IPS DF 6.9 (cell line): ENCODE data around the gene LRRK1.
"Not testable (repeated sequence)": the region's sequence is repeated elsewhere in the genome, so short reads cannot be mapped to it uniquely, and the experiment has no call there.

Experiments used
- DNase-seq: peaks from one replicate; pipeline ENCODE4 v3.0.0-alpha.2; 2013; ENCODE audit warnings: low read depth, low spot score
- H3K27ac ChIP-seq: one replicate; pipeline ENCODE4 v1.5.1; 2013; ENCODE audit warnings: low read length, control low read depth
- H3K27me3 ChIP-seq: 2 replicates; pipeline ENCODE4 v1.6.1; 2013; ENCODE audit warnings: mild to moderate bottlenecking, low read length; ENCODE audit not compliant: control insufficient read depth, insufficient read depth
- H3K36me3 ChIP-seq: 2 replicates; pipeline ENCODE4 v1.6.1; 2013; ENCODE audit warnings: low read length; ENCODE audit not compliant: control insufficient read depth, insufficient read depth
- H3K4me1 ChIP-seq: 2 replicates; pipeline ENCODE4 v1.6.1; 2013; ENCODE audit warnings: low read length; ENCODE audit not compliant: control insufficient read depth, insufficient read depth
- H3K4me3 ChIP-seq: 2 replicates; pipeline ENCODE4 v1.5.1; 2013; ENCODE audit warnings: mild to moderate bottlenecking, low read length
- H3K9me3 ChIP-seq: 2 replicates; pipeline ENCODE4 v1.6.1; 2013; ENCODE audit warnings: low read length, inconsistent platforms; ENCODE audit not compliant: control insufficient read depth, insufficient read depth
- WGBS: extraction: QIAGEN DNeasy Blood & Tissue Kit; methylation state at CpG from one replicate; pipeline ENCODE4 v1.1.7; 2013; ENCODE audit warnings: mixed read lengths, missing lambda C conversion rate; ENCODE audit not compliant: insufficient read length, insufficient coverage; 5-methylcytosine and 5-hydroxymethylcytosine counted together

LRRK1 gene

DNA sequence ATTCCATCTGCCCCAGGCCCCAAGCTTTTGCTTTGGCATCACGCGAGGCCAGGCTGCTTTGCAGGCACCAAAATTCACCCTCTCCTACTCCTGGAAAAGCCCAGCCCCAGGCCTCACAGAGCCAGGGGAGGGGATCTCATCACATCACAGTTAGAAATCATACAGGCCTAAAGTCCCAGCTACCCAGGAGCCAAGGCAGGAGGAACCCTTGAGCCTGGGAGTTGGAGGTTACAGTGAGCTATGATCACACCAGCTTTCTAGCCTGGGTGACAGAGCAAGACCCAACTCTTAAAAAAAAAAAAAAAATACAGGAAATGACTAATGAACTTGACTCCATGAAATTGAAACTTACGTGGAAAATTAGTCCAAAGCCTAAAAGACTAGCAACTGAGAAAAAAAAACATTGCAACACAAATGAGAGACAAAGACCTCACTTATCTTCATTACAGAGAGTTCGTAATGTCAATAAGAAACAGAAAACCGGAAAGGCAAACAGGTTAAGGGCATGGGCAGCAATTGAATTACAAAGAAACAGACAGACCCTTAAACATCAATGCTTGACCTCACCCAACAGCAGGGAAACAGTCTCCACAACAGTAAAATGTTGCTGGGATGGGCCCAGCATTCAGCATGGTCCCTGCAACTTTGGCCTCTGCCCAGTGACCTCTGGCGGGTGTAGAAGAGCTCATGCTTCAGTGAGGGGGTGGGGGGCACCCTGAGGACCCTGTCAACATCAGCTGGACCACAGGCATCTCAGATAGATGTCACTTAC, 151.5 kb downstream of the LRRK1 start:
- WGBS, result no CpG with 5 or more reads among the region's 6 CpGs
- DNase-seq, result no peak
- H3K4me3 ChIP-seq, result no peak overlapping the region
- no peaks in the 10 kb centered on the region for H3K9me3 ChIP-seq
- peaks cover 24% of the 10 kb centered on the region for H3K4me1 ChIP-seq
- H3K27me3 ChIP-seq, result no peaks in the 10 kb centered on the region
- no peak overlapping the region for H3K27ac ChIP-seq
- H3K36me3 ChIP-seq, result no peaks in the 10 kb centered on the region

DNA sequence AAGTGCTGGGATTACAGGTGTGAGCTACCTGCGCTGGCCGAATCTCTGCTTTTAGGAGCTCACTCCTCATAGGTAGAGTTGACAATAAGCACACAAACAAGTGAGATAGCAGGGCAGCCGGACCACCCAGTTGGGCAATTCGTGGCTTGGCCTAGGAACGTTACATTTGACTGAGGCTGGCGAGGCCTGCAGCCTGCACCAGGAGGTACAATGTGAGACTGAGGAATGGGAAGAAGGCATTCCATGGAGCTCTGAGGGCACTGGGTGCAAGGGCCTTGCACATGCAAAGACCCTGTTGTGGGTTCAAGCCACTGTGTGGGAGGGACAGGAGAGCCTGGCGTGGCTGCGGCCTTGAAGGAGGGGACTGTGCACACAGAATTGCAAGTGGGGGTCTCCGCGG, 152.5 kb downstream of the LRRK1 start:
- H3K27ac ChIP-seq, result no peak overlapping the region
- no peaks in the 10 kb centered on the region for H3K27me3 ChIP-seq
- no peak for DNase-seq
- no peaks in the 10 kb centered on the region for H3K36me3 ChIP-seq
- H3K9me3 ChIP-seq, result no peaks in the 10 kb centered on the region
- no peak overlapping the region for H3K4me3 ChIP-seq
- WGBS, result no CpG with 5 or more reads among the region's 10 CpGs
- peaks cover 24% of the 10 kb centered on the region for H3K4me1 ChIP-seq

DNA sequence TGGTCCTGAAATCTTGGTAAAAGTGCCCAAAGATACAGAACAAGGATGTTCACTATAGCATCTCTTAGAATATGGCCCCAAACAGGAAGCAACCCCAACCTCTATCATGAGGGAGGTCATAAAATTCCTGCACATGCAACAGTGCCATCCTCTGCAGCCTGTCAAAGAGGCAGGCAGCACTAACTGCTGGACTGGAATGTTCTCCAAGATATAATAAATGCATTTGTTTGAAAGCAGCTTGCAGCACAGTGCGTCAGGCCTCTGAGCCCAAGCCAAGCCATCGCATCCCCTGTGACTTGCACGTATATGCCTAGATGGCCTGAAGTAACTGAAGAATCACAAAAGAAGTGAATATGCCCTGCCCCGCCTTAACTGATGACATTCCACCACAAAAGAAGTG, 153.1 kb downstream of the LRRK1 start:
- DNase-seq, H3K27ac ChIP-seq, H3K9me3 ChIP-seq, H3K36me3 ChIP-seq, H3K4me3 ChIP-seq, H3K27me3 ChIP-seq: not testable (repeated sequence)
- peaks cover 20% of the 10 kb centered on the region for H3K4me1 ChIP-seq
- WGBS, result no CpG with 5 or more reads among the region's 4 CpGs

DNA sequence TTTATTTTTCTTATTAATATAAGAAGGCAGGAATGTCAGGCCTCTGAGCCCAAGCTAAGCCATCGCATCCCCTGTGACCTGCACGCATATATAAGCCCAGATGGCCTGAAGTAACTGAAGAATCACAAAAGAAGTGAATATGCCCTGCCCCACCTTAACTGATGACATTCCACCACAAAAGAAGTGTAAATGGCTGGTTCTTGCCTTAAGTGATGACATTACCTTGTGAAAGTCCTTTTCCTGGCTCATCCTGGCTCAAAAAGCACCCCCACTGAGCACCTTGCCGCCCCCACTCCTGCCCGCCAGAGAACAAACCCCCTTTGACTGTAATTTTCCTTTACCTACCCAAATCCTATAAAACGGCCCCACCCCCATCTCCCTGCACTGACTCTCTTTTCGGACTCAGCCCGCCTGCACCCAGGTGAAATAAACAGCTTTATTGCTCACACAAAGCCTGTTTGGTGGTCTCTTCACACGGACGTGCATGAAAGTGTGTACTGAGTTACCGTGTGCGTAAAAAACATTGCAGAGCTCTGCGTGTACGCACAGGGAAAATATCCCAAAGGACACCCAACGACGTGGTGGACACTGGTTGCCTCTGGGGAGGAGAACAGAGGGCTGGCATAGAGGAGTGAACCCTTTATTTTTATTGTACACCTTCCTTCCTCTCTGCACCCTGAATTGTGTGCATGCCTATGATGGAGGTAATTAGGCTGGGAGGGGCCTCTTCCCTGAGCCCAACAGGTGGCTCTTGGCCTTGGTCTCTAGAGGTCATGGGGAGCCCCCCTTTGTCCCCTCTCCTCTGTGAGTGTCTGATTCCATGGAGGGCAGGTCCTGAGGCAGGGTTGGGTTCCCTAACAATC, 158.9 kb downstream of the LRRK1 start:
- H3K27me3 ChIP-seq, H3K4me3 ChIP-seq, DNase-seq, H3K9me3 ChIP-seq, H3K36me3 ChIP-seq, H3K4me1 ChIP-seq: not testable (repeated sequence)
- WGBS, result no CpG with 5 or more reads among the region's 15 CpGs
- H3K27ac ChIP-seq, result peak overlapping the region; percentile 37

DNA sequence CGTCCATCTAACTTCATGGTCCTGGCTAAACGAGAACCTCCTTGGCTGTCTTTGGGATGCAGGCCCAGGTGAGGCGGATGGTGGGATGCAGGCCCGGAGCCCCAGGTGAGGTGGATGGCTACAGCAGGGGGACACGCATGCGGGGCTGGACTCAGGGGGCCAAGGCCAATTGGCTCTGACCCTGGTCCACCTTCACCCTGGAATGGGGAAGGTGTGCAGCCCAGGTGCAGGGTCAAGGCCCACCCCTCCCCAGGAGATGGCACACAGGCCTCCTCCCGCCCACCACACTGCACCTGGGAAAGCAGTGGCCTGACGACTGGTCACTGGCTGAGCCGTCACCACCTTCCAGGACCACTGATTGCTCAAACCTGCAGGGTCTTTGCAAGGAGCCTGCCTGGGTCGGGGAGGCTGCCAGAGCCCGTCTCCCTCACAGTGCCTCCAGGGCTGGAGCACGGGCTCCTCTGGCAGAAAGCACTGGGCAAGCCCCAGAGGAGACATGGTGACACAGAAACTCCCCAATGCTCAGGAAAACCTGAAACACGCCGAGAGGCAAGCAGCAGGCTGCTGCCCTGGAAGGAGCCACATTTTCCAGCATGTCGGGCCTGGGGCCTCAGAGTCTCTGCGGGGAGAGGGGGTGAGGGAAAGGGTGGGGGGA, 159.6 kb downstream of the LRRK1 start:
- Histone ChIP-seq H3K9me3 (no peaks in the 10 kb centered on the region), H3K4me3 (no peak overlapping the region), H3K36me3 (no peaks in the 10 kb centered on the region), H3K27ac (peak overlapping the region; percentile 37), H3K4me1 (peaks cover 8% of the 10 kb centered on the region), H3K27me3 (no peaks in the 10 kb centered on the region)
- WGBS, result no CpG with 5 or more reads among the region's 16 CpGs
- no peak for DNase-seq

DNA sequence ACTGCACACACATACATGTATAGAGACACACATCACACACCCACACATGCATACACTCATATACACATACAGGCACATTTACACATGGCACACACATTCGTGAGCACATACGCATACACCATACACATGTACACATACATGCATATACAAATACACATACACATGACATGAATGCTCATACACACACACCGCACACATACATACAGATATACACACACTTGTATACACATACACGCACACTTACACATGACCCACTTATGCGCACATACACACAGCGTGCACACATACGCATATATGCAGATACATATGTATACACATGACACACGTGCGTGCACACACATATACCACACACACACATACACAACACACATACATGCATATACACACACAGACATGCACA, 162.7 kb downstream of the LRRK1 start:
- peaks cover 8% of the 10 kb centered on the region for H3K4me1 ChIP-seq
- WGBS, result no CpG with 5 or more reads among the region's 9 CpGs
- no peak for DNase-seq
- H3K27me3 ChIP-seq, result no peaks in the 10 kb centered on the region
- no peak overlapping the region for H3K27ac ChIP-seq
- H3K36me3 ChIP-seq, result no peaks in the 10 kb centered on the region
- H3K4me3 ChIP-seq, result no peak overlapping the region
- H3K9me3 ChIP-seq, result no peaks in the 10 kb centered on the region

DNA sequence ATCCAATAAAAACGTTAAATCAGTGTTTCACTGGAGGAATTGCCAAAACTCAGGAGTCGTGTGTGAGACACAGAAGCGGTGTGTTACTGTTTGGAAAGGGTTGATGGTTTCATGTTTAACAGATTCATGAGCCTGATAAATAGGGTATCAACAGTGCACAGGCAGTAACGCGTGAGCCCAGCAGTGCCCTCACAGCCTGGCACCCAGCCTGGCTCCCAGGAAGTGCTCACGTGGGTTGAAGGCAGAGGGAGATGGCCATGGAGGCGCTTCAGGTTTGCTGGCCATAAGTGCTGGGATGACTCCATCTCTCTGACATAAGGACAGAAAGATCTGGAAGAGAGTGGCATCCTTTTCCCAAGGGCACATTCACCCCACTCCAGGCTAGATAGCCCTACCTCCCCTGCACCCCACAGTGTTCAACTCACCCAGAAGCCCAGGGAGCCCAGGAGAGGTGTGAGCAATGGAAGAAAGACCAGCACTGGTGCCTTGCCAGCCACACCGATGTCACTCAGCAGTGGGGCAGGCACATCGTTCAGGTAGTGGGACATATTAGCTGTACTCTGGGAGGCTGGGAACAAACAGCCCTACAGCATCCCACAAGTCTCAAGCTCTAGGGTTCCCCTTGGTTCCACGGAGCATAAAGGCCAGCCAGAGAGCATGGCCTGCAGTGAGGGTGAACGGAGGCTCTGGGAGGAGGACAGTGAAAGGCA, 164.3 kb downstream of the LRRK1 start:
- no peaks in the 10 kb centered on the region for H3K9me3 ChIP-seq
- WGBS, result no CpG with 5 or more reads among the region's 11 CpGs
- H3K4me1 ChIP-seq, result peaks cover 5% of the 10 kb centered on the region
- H3K36me3 ChIP-seq, result no peaks in the 10 kb centered on the region
- no peak overlapping the region for H3K4me3 ChIP-seq
- no peak for DNase-seq
- H3K27ac ChIP-seq, result no peak overlapping the region
- H3K27me3 ChIP-seq, result no peaks in the 10 kb centered on the region

DNA sequence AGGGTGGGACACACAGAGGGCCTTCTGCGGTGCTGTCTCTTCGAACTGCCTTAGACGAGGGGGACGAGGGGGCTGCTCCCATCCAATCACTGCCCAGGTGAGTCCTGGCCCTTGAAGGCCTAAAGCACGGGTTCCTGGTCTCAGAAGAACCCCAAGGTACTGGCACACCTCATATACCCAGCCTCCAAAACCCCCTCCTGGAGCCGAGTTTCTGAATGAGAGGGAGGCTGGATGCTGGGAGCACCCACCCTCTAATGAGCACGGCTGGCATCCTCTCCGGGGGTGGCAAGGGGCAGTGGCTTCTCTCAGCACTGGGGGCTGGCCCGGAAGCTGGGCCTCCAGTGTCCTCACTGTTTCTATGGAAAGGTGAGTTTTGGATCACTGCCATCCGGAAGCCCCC, 165.6 kb downstream of the LRRK1 start:
- no peaks in the 10 kb centered on the region for H3K9me3 ChIP-seq
- WGBS, result no CpG with 5 or more reads among the region's 10 CpGs
- no peak overlapping the region for H3K4me3 ChIP-seq
- no peaks in the 10 kb centered on the region; the same call in 1 of the 2 replicates for H3K4me1 ChIP-seq
- no peak overlapping the region for H3K27ac ChIP-seq
- DNase-seq, result no peak
- no peaks in the 10 kb centered on the region for H3K36me3 ChIP-seq
- no peaks in the 10 kb centered on the region for H3K27me3 ChIP-seq

DNA sequence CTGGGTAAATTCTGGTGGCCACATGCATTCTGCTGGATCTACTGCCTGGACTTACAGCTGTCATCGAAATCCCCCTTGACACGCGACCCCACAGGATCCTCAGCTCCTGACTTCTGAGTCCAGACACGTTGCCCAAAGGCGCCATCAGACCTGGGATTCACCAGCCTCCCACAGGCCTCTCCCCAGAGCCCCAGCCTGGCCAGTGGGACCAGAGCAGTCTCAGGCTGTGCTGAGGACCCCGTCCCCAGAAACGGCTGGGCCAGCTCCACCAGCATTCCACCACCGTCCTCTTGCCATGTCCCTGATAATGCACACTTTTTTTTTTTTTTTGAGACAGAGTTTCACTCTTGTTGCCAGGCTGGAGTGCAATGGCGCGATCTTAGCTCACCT, 166.1 kb downstream of the LRRK1 start:
- Histone ChIP-seq H3K4me1 (no peaks in the 10 kb centered on the region; the same call in 1 of the 2 replicates), H3K27me3 (no peaks in the 10 kb centered on the region), H3K27ac (no peak overlapping the region), H3K4me3 (no peak overlapping the region), H3K36me3 (no peaks in the 10 kb centered on the region), H3K9me3 (no peaks in the 10 kb centered on the region)
- DNase-seq, result no peak
- WGBS, result no CpG with 5 or more reads among the region's 10 CpGs
